Fibroblast of lung (primary cell): ENCODE results near the gene MRPL49.

ENCODE experiments used
- CTCF ChIP-seq, 2 donors: IDR thresholded peaks in 1 of 2; conservative IDR thresholded peaks in 1 of 2; 1 replicate in 1 of 2; 2 replicates in 1 of 2; pipeline ENCODE4 v1.5.1; 2011 to 2012; ENCODE audit warnings: low read length in 2 of 2, control low read depth in 1 of 2, inconsistent platforms in 1 of 2, low read depth in 1 of 2, mild to moderate bottlenecking in 1 of 2
- EZH2 ChIP-seq: IDR thresholded peaks from 2 replicates; pipeline ENCODE4 v1.5.1; 2012; ENCODE audit warnings: low read length, control low read depth, mild to moderate bottlenecking; ENCODE audit errors: missing control alignments

DNA sequence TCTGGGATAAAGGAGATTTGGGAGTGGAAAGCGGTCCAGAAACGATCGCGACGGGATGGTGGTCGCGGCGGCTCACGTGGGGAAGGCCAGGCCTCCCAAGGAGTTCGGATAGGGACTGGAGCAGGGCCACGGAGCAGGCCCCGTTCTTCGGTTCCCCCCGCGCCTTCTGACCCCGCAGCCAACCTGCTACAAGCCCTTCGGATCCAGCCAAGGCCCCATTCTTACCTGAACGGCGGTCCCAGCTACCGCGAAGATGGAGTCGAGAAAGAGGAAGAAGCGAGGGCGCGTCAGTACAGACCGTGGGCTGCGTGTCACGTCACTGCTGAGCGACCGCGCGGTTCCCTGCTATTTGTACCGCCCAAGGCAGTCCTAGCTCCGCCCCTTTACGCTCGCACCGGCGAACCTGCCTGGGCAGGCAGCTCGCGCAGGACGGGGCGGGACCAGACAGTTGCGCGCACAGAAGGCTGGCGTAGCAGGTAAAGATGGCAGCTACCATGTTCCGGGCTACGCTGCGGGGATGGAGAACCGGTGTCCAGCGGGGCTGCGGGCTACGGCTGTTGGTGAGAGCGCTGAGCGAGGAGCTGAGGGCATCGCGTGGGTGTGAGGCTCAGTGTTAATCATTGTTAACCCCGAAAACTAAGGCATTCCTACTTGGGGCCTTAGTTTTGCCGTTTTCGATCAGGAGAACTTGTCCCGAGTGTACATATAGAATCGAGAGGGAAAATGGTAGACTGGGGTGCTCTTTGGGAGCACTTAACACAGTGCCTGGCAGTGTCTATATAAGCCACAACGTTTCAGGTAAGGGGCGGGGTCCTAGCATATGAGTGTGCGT, at the start of gene MRPL49, which contains the start of gene FAU:
- TF ChIP-seq CTCF (conservative IDR thresholded peaks at IDR 0.05 in 1 of 2, IDR thresholded peaks at IDR 0.05 in 1 of 2; ENCODE audit: low read depth in 1 of 2, low read length in 2 of 2), result no peak
- TF ChIP-seq EZH2, result no peak
